NK-92 (cell line): Measurements from ENCODE around the gene PLEKHG2.
A peak's percentile ranks its signal among the peaks of the same experiment; 100 is the strongest.
"Not testable (repeated sequence)": the region's sequence is repeated elsewhere in the genome, so short reads cannot be mapped to it uniquely, and the experiment has no call there.

Source experiments
- DNase-seq: peaks from one replicate; lab custom pipeline; 2025; ENCODE audit not compliant: unreplicated experiment; lab: John Stamatoyannopoulos, UW

Gene PLEKHG2, protein sequence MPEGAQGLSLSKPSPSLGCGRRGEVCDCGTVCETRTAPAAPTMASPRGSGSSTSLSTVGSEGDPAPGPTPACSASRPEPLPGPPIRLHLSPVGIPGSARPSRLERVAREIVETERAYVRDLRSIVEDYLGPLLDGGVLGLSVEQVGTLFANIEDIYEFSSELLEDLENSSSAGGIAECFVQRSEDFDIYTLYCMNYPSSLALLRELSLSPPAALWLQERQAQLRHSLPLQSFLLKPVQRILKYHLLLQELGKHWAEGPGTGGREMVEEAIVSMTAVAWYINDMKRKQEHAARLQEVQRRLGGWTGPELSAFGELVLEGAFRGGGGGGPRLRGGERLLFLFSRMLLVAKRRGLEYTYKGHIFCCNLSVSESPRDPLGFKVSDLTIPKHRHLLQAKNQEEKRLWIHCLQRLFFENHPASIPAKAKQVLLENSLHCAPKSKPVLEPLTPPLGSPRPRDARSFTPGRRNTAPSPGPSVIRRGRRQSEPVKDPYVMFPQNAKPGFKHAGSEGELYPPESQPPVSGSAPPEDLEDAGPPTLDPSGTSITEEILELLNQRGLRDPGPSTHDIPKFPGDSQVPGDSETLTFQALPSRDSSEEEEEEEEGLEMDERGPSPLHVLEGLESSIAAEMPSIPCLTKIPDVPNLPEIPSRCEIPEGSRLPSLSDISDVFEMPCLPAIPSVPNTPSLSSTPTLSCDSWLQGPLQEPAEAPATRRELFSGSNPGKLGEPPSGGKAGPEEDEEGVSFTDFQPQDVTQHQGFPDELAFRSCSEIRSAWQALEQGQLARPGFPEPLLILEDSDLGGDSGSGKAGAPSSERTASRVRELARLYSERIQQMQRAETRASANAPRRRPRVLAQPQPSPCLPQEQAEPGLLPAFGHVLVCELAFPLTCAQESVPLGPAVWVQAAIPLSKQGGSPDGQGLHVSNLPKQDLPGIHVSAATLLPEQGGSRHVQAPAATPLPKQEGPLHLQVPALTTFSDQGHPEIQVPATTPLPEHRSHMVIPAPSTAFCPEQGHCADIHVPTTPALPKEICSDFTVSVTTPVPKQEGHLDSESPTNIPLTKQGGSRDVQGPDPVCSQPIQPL (N-terminal part only)

DNA sequence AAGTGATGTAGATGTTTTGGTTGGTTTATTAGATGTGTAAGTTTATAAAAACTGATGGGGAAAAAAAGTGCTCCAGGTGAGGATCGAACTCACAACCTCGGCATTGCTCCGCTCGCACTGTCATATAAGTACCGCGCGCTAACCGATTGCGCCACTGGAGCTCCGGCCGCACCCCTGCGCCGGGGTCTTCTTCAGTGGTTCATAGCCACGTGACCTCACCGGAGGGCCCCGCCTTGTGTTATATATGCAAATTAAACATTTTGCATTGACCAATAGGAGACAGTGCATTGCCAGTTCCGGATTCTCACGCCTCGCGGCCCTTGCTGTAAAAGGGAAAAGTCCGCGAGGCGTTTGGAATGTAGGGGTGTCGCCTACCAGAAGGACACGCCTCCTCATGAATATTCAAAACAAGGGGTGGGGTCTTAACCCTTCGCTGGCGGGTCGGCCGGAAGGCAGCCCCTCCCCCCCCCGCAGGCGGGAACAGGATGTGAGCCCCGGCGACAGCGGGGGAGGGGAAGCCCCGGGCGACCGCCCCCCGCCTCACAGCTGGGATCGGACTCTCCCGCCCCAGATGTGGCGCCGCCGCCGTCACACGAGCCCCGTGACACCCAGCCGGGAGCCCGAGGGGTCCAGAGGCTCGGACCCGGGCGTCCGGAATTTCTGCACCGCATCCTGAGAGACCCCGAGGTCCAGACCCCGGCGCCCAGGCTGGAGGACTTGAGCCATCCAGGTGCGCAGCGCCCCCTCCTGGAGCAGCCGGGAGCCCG lies at the start of gene PLEKHG2:
Gene PLEKHG2 (plus strand): TSS at position 570 of the 767 bp plus-strand sequence. CDS start 1,418 bp downstream, outside the sequence.
- DNase-seq = peak; percentile 88

DNA sequence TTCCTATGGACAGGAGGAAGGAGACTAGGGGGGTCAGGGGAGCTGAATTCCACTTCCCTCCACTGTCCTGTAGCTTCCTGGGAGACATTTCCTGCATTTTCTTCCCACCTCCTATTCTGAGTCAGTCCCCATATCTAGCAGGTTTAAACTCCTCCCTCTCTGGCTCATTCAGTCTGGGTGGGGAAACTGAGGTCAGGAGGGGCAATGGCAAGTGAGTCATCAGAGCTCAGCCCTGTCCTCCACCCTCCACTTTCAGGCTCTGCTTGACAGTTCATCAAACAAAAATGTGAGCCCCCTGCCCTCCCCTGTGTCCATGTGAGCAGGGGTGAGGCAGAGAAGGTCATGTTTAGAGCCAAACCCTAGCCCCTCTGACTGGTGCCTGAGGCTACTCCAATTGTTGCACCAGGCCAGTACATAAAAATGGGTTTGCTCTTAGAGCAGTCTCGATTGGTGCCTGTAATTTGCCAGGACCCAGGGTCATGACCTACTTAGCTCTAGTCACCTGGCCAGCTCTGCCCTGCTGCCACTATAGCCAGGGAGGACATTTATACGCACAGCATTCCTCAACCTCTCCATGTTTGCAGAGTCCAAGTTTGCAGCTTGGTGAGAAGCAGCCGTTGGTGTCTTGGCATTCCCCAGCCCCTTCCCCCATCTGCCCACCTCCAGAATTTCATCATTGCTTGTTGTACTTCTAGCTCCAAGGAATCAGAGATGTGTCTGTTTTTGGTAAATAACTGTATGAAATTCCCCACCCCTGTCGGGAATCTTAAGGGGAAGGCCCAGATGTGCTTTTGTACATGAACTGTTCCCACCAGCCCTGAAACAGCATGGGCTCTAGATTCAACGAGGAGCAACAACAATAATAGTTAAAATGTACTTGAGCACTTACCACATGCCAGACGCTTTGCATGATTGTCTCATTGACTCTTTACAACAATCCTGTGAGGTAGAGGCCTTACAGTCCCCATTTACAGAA lies 49.5 kb upstream of the PLEKHG2 start:
- DNase-seq = no peak

DNA sequence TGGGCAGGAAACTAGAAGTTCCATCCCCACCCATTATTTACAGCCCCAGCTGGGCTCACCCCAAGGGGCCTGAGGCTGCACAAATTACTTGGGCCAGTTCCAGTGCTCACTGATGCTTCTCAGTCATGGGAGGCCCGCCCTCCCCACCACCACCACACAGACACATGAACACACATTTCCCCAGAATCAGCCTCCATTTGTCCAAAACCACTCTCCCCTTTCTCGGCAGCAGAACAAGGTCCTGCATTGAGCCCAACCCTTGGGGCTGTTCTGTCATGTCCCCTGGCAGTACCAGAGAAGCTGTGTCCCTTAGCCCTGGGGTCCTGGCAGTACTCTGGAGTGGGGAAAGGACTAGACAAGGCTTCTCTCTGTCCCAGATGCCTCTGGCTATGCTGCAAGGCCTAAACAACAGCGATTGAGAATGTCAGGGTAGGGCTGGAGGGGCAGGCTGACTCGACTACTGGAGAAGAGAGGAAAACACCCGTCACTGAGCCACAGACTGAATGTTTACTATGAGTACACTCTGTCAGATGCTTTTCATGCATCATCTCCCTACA lies 48.5 kb upstream of the PLEKHG2 start:
- no peak for DNase-seq

DNA sequence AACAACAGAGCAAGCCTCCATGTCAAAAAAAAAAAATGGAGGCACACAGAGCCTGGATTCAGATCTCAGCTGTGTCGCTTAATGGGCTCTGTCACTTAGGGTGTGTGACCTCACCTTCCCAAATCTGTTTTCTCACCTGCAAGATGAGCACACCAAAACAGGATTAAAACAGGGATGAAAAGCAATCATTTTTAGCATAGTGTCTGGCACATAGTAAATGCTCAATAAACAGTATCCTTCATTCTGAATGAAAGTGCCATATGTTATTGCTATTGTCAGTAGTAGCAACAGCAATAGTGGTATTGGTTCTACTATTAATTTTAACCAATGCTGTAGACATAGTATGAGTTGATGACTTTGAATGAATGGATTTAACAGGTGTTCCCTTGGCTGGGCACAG lies 46.9 kb upstream of the PLEKHG2 start:
- DNase-seq = no peak

DNA sequence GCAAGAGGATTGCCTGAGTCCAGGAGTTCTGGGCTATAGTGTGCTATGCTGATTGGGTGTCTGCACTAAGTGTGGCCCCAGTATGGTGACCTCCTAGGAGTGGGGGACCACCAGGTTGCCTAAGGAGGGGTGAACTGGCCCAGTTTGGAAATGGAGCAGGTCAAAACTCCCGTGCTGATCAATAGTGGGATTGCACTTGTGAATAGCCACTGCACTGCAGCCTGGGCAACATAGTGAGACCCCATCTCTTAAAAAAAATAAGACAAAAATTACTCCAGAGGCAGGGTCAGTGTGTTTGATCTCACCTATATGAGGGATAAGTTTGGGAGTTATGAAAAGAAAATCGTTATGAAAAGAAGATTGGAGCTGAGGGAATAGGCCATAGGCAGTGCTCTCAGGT lies 43.3 kb upstream of the PLEKHG2 start:
- DNase-seq = no peak

DNA sequence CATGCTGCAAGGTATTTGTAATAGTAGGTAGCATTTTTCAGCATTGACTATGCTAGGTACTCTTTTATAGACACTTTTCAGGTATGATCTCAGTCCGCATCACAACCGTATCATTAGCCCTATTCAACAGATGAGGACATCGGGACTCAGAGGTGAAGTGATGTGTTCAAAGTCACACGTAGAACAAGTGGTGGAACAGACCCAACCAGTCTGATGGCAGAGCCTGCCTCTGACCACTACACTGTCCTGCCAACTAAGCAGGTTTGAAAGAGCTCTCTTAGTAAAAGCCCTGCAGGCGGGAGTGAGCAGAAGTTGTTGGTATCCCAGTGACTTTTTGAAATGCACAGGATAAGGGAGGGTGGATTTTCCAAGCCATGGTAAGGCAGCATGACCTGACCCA lies 41.7 kb upstream of the PLEKHG2 start:
- DNase-seq = no peak

DNA sequence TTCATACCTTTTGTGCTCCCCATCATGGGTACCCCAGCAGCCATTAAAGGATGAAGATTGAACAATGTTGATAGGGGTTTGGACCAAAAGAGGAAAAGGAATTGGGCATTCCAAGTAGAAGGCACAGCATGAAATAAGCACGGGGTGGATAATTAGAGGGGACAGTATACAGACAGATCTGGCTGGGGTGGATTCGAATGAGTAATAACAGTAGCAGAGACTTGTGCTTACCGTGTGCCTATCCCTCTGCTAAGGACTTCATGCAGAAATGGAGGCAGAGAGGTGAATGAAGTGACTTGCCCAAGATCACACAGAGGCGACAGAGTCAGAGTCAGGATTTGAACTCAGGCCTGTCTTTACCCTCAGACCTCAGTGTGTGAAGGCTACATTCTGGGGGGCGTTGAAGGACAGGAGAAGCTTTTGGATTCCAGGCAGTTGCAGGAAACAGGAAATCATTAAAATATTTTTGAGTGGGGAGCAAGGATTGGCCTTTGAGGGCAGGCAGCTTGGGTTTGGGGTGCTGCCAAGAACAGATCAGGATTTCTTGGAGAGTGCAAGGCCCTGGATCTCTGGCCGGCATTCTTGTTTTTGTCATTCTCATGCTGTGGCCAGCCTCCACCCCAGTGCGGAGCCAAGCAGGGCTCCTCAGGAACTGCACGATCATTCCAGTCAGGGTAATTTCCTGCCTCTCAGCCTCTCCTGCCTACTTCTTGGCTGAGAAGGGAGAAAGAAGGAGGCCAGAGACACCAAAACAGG lies 40.2 kb upstream of the PLEKHG2 start:
- DNase-seq = no peak

DNA sequence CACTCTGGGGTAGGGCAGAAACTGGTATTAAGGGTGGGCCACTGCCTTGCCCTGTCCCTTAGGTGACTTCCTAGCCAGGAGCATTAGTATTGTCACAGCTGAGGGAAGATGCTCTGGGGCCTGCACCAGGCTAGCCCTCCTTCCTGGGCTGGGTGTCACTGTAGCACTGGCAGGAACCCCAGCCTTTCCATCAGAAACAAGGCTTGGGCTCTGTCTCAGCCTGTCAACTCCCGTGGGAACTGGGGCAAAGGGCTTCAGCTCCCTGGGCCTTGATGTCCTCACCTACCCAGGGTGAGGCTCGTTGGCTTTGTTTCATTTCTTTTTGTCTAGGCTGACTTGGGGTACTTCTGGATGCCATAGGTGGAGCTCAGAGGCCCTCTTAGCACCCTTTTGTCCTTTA lies 39.5 kb upstream of the PLEKHG2 start:
- DNase-seq = no peak

DNA sequence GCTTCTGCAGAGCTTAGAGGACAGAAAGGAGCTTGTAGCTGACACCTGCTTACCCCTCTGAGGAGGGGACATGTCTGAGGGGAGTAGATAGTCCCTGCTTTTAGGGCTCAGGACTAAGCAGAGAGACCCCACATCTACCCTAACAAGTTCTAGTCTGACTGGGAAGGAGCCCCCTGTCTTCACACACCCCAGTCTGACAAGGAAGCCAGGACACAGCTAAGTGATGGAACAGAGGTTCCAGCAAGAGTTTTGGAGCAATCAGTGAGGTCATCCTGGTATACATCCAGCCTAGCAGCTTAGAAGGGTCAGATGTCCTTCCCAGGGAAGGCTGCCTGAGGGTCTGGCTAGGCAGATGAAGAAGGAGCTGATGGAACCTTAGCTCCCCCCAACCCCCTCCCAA lies 36.5 kb upstream of the PLEKHG2 start:
- DNase-seq = no peak

DNA sequence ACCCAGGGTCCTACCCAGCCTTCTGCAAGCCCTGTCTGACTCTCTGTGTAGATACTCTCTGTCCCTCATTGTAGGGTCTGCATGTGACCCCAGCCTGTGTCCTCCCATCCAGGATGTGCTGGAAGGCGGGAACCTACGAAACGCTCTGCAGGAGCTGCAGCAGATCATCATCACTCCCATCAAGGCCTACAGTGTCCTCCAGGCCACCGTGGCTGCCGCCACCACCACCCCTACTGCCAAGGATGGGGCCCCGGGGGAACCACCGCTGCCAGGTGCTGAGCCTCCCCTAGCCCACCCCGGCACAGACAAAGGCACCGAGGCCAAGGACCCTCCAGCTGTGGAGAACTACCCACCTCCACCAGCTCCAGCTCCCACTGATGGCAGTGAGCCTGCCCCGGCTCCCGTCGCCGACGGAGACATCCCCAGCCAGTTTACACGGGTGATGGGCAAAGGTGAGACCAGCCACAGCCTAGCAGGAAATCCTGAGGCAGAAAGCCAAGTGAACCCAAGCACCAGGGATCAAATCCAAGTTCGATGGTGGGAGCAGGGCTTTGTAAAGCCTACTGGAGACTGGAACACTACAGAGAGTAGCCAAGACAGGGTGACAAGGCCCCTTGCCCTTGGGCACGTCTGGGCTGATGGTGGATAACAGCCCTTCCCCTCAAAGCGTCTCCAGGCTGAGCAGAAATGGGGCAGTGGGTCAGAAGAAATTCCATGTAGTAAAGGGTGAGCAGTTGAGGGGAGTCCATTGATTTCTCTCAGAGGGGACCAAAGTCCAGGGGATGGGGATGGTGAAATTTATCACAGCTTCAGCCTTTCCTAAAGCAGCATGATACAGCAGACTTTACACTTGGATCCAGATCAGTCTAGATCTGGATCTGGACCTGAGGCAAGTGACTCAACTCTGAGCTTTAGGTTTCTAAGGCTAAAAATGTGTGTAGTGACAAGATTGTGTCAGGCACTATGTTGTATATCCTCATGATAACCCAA lies 34.8 kb upstream of the PLEKHG2 start:
- DNase-seq = no peak

DNA sequence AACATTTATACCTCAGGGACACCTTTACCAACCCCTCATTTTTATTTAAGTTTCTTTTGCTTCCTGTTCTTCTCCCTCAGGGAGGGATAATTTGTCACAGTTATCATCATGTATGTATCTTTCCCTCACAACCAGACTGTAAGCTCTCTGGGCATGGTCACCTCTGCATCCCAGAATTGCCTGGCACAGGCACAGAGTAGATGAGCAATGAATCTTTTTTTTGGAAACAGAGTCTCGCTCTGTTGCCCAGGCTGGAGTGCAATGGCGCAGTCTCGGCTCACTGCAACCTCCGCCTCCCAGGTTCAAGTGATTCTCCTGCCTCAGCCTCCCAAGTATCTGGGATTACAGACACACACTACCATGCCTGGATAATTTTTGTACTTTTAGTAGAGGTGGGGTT lies 33.1 kb upstream of the PLEKHG2 start:
- not testable (repeated sequence) for DNase-seq

DNA sequence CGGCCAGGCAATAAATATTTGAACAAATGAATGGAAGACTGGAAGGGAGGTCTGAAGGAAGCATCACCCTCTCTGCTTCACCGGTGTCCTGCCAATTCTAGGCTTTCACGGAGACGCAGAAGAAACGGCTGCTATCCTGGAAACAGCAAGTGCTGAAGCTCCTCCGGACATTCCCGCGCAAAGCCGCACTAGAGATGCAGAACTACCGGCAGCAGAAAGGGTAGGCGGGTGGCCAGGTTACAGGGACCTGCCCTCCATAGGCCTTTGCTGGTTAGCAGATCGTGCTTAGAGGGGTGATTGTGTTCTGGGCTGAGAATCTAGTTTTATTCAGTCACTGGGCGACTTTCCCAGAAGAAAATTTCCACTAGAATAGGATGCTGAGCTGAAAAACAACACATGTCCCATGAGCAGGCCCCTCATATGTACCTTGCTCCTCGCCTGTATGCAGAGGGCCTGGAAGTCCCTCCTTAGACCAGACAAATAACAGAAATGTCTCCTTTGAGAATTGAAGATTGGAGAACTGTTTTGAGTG lies 32.5 kb upstream of the PLEKHG2 start:
- DNase-seq = no peak

DNA sequence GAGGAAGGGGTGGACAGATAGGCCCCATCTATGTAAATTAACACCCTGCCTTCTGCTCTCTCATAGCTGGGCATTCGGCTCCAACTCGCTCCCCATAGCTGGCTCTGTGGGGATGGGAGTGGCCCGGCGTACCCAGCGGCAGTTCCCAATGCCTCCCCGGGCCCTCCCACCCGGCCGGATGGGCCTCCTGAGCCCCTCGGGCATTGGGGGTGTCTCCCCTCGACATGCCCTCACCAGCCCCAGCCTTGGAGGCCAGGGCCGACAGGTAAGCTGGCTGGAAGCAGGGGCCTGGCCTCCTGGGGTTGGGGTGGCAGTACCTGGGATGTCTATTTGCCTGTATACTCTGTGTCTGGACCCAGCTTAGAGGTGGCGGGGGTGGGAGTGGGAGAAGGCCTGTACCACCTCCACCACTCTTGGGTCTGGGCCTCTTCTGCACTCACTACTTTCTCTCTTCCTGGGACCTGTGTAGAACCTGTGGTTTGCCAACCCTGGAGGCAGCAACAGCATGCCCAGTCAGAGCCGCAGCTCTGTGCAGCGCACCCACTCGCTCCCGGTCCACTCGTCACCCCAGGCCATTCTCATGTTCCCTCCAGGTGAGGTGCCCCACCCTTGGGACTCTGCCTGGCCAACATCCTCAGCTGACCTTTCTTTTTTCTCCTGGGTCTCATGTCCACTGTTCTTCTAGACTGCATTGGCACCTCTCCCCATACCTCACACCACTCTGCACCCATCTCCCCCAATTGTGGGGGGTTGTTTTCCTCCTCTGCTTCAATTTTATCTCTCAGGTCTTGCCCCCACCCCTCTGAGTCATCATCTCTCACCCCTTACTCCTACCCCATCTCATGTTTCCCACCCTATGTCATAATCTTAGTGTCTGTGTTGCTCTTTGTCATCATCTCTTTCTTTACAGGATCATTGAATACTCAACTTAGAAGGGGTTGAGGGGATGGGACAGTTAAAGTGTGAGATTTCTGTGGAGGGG lies 31.7 kb upstream of the PLEKHG2 start:
- no peak for DNase-seq

DNA sequence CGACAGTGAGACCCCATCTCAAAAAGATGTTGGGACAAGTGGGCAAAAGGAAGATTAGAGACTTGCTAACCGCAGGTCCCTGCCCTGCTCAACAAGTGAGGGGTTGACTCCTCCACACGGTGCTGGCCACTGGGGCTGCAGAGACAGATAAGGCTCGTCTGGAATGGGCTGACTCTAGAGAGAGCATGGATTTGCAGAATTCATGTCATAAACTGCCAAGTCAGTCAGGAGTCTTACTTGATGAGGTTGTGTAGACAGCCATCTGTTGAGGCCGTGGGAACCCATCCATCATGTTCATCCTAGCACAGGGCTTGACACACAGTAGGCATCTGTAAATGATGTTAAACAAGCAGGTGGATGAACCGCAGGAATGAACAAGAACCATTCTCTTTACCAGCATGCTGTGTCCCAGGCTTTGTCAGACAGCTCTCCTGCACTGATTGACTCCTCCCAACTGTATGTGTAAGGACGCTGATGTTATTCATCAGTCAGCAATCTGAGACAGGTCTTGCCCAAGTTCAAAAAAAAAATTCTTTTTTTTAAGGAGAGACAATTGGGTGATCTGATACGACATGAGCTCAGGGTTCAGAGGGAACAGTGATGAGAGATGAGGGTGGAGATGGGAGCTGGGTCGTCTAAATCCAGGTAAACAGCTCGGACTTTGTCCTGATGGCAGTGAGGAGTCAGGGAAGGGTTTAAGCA lies 30.4 kb upstream of the PLEKHG2 start:
- no peak for DNase-seq

DNA sequence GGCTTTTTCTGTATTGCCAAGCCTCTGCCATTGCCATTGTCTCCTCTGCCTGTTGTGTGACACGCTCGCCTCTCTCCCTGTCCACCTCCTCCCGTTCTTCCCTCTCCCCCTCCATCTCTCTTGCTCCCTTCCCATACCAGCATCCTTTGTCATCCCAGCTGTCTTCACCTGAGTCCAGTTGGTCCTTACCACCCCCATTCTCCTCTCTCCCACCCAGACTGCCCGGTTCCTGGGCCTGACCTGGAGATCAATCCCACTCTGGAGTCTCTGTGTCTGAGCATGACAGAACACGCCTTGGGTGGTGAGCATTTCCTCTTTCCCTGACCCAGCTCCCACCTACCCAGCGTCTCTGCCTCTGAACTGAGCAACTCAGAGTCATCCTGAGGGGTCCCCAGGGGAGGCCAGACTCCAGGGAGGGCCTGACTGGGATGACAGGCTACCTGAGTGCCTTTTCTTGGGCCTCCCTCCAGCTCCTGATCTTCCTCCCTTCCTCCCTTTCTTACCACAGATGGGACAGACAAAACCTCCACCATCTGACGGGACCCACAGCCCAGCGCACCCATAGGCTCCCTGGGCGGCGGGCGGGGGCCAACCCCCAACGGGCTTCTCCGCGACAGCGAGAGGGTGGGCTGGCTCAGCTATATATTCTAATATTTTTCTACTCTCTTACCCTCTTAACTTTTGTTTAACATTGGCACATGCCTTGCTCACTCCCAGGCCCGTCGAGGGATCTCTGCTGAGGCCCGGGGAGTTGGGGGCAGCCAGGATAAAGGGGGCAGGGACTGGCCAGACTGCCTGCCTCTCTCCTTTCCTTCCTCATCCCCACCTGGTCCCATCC lies 29.3 kb upstream of the PLEKHG2 start:
- no peak for DNase-seq
